Measurements from ENCODE around the gene BUB3. TPM values are rescaled to one million over a fixed set of nuclear protein-coding genes. Genes with fewer than 3 reads are reported as not detected.

The BUB3 gene
- total RNA-seq, 3 donors from 2014 or later (not counting 1 experiment from before 2014, with no cell fraction given): 122 to 145 (median 125) TPM

GRCh38 chr10:123132576-123133477 lies 21.4 kb upstream of the BUB3 start:
- Mint-ChIP-seq H3K4me3 (peak overlapping the region; percentile 64), H3K4me1 (peaks cover 20 to 28% of the 10 kb centered on the region in 2 donors), H3K9me3 (no peaks in the 10 kb centered on the region), H3K27ac (peak overlapping the region in 1 of 2 donors; percentile 53), H3K27me3 (ENCODE audit: low read depth in 2 of 2) (peaks cover 50 to 73% of the 10 kb centered on the region in 2 donors), H3K36me3 (no peaks in the 10 kb centered on the region)
- peaks cover 40% of the 10 kb centered on the region for H3K4me1 ChIP-seq (ENCODE audit: control insufficient read depth, insufficient read depth, low read length)
- TF ChIP-seq CTCF (IDR thresholded peaks at IDR 0.05): peak; percentile 84
- peak; percentile 73 to 92 for DNase-seq
- no peaks in the 10 kb centered on the region for H3K36me3 ChIP-seq (ENCODE audit: control insufficient read depth, insufficient read depth, low read length)
- 1% methylated on average over 48 of the region's 48 CpGs for WGBS (ENCODE audit: insufficient coverage)
- H3K27ac ChIP-seq (ENCODE audit: low read length): no peak overlapping the region
- intact Hi-C loops (cut with micrococcal nuclease): loop anchor here (1.0 to 10.0 kb wide), 2 partner anchors 426 to 832 kb away; no protein-coding TSS in a partner anchor
- H3K27me3 ChIP-seq (ENCODE audit: control insufficient read depth, insufficient read depth, low read length): peaks cover 54% of the 10 kb centered on the region
- H3K9me3 ChIP-seq (ENCODE audit: control insufficient read depth, insufficient read depth, low read length): peaks cover 6% of the 10 kb centered on the region
- no peak overlapping the region for H3K4me3 ChIP-seq (ENCODE audit: low read length)
- peak; percentile 74 to 81 (median 78) for ATAC-seq

GRCh38 chr10:123133541-123134342 lies 20.5 kb upstream of the BUB3 start:
- peaks cover 20 to 28% of the 10 kb centered on the region in 2 donors for H3K4me1 Mint-ChIP-seq
- H3K36me3 ChIP-seq (ENCODE audit: control insufficient read depth, insufficient read depth, low read length): no peaks in the 10 kb centered on the region
- 15% methylated on average over 40 of the region's 40 CpGs for WGBS (ENCODE audit: insufficient coverage)
- no peaks in the 10 kb centered on the region for H3K9me3 Mint-ChIP-seq
- H3K4me3 ChIP-seq (ENCODE audit: low read length): no peak overlapping the region
- H3K27me3 Mint-ChIP-seq (ENCODE audit: low read depth in 2 of 2): peaks cover 54 to 76% of the 10 kb centered on the region in 2 donors
- peaks cover 6% of the 10 kb centered on the region for H3K9me3 ChIP-seq (ENCODE audit: control insufficient read depth, insufficient read depth, low read length)
- no peak overlapping the region for H3K27ac ChIP-seq (ENCODE audit: low read length)
- DNase-seq (no peak), ATAC-seq (no peak)
- peaks cover 40% of the 10 kb centered on the region for H3K4me1 ChIP-seq (ENCODE audit: control insufficient read depth, insufficient read depth, low read length)
- peaks cover 50% of the 10 kb centered on the region for H3K27me3 ChIP-seq (ENCODE audit: control insufficient read depth, insufficient read depth, low read length)
- H3K4me3 Mint-ChIP-seq: peak overlapping the region; percentile 57
- H3K27ac Mint-ChIP-seq: no peak overlapping the region
- TF ChIP-seq CTCF (IDR thresholded peaks at IDR 0.05): no peak
- intact Hi-C loops (cut with micrococcal nuclease): loop anchor here (1.0 to 10.0 kb wide), 2 partner anchors 426 to 831 kb away; no protein-coding TSS in a partner anchor
- H3K36me3 Mint-ChIP-seq: no peaks in the 10 kb centered on the region

- peaks cover 20 to 28% of the 10 kb centered on the region in 2 donors for H3K4me1 Mint-ChIP-seq
Observed at GRCh38 chr10:123134343-123134914, 19.8 kb upstream of the BUB3 start.

More at GRCh38 chr10:123134343-123134914, 19.8 kb upstream of the BUB3 start:
- no peak overlapping the region for H3K4me3 ChIP-seq (ENCODE audit: low read length)
- H3K27me3 ChIP-seq (ENCODE audit: control insufficient read depth, insufficient read depth, low read length): peaks cover 54% of the 10 kb centered on the region
- Mint-ChIP-seq H3K27ac (no peak overlapping the region), H3K4me3 (peak overlapping the region; percentile 57), H3K9me3 (no peaks in the 10 kb centered on the region), H3K36me3 (no peaks in the 10 kb centered on the region), H3K27me3 (ENCODE audit: low read depth in 2 of 2) (peaks cover 58 to 76% of the 10 kb centered on the region in 2 donors)
- peaks cover 6% of the 10 kb centered on the region for H3K9me3 ChIP-seq (ENCODE audit: control insufficient read depth, insufficient read depth, low read length)
- peaks cover 40% of the 10 kb centered on the region for H3K4me1 ChIP-seq (ENCODE audit: control insufficient read depth, insufficient read depth, low read length)
- ATAC-seq (no peak), DNase-seq (peak in 1 of 2 donors; percentile 36)
- no peaks in the 10 kb centered on the region for H3K36me3 ChIP-seq (ENCODE audit: control insufficient read depth, insufficient read depth, low read length)
- TF ChIP-seq CTCF (IDR thresholded peaks at IDR 0.05): no peak
- 7% methylated on average over 42 of the region's 42 CpGs for WGBS (ENCODE audit: insufficient coverage)
- H3K27ac ChIP-seq (ENCODE audit: low read length): no peak overlapping the region
- intact Hi-C loops (cut with micrococcal nuclease): loop anchor here (10.0 kb wide), 1 partner anchor 830 kb away; no protein-coding TSS in a partner anchor
